H9 (cell line): ENCODE measurements around the gene UTP25. TPM values are rescaled to one million over a fixed set of nuclear protein-coding genes. Genes with fewer than 3 reads are reported as not detected.

Source experiments
- DNase-seq: peaks from one replicate; pipeline ENCODE4 v3.0.0-alpha.2; 2017
- H2AFZ ChIP-seq: one replicate; pipeline ENCODE4 v1.6.1; 2013; ENCODE audit warnings: mild to moderate bottlenecking, low read length, control low read depth, moderate library complexity
- H2AK5ac ChIP-seq: 2 replicates; pipeline ENCODE4 v1.6.1; 2013; ENCODE audit warnings: low read length, control low read depth, mixed read lengths; ENCODE audit not compliant: insufficient read length
- H2BK120ac ChIP-seq: one replicate; pipeline ENCODE4 v1.6.1; 2013; ENCODE audit warnings: low read depth, mild to moderate bottlenecking, low read length, control low read depth, inconsistent platforms; ENCODE audit not compliant: poor library complexity, severe bottlenecking
- H2BK12ac ChIP-seq: 2 replicates; pipeline ENCODE4 v1.6.1; 2013; ENCODE audit warnings: low read length, control low read depth, mixed read lengths, low read depth; ENCODE audit not compliant: insufficient read length
- H2BK15ac ChIP-seq: 2 replicates; pipeline ENCODE4 v1.6.1; 2013; ENCODE audit warnings: low read depth, low read length, control low read depth
- H2BK20ac ChIP-seq: one replicate; pipeline ENCODE4 v1.6.1; 2013; ENCODE audit warnings: low read depth, mild to moderate bottlenecking, low read length, control low read depth, inconsistent platforms; ENCODE audit not compliant: poor library complexity, severe bottlenecking
- H2BK5ac ChIP-seq: 2 replicates; pipeline ENCODE4 v1.6.1; 2013; ENCODE audit warnings: low read length, control low read depth, mixed read lengths; ENCODE audit not compliant: insufficient read length
- H3K14ac ChIP-seq: 2 replicates; pipeline ENCODE4 v1.6.1; 2013; ENCODE audit warnings: low read length, control low read depth; ENCODE audit not compliant: insufficient read depth
- H3K18ac ChIP-seq: 2 replicates; pipeline ENCODE4 v1.6.1; 2013; ENCODE audit warnings: low read depth, mild to moderate bottlenecking, mixed read lengths, low read length, control low read depth; ENCODE audit not compliant: insufficient read length
- H3K23ac ChIP-seq: 2 replicates; pipeline ENCODE4 v1.6.1; 2013; ENCODE audit warnings: low read length, control low read depth, mixed read lengths, low read depth; ENCODE audit not compliant: insufficient read length
- H3K23me2 ChIP-seq: 2 replicates; pipeline ENCODE4 v1.6.1; 2013; ENCODE audit warnings: low read depth, mild to moderate bottlenecking, mixed read lengths, low read length, control low read depth; ENCODE audit not compliant: insufficient read length, poor library complexity, severe bottlenecking
- H3K27ac ChIP-seq: 2 replicates; pipeline ENCODE4 v1.5.1; 2013; ENCODE audit warnings: low read length, control low read depth, mixed read lengths, low read depth; ENCODE audit not compliant: insufficient read length
- H3K27me3 ChIP-seq: 2 replicates; pipeline ENCODE4 v1.6.1; 2013; ENCODE audit warnings: low read length, control low read depth, inconsistent platforms; ENCODE audit not compliant: insufficient read depth
- H3K4ac ChIP-seq: 2 replicates; pipeline ENCODE4 v1.6.1; 2013; ENCODE audit warnings: low read depth, mild to moderate bottlenecking, control low read depth, inconsistent platforms, low read length, moderate library complexity
- H3K4me1 ChIP-seq: 2 replicates; pipeline ENCODE4 v1.6.1; 2013; ENCODE audit warnings: low read length, control low read depth, inconsistent platforms; ENCODE audit not compliant: insufficient read depth
- H3K4me2 ChIP-seq: 2 replicates; pipeline ENCODE4 v1.6.1; 2013; ENCODE audit warnings: low read length, control low read depth, mixed read lengths; ENCODE audit not compliant: insufficient read length, insufficient read depth
- H3K56ac ChIP-seq: 2 replicates; pipeline ENCODE4 v1.6.1; 2013; ENCODE audit warnings: low read depth, mild to moderate bottlenecking, mixed read lengths, low read length, control low read depth; ENCODE audit not compliant: insufficient read length
- H3K79me1 ChIP-seq: 2 replicates; pipeline ENCODE4 v1.6.1; 2013; ENCODE audit warnings: low read depth, mild to moderate bottlenecking, moderate library complexity, low read length, control low read depth, inconsistent platforms; ENCODE audit not compliant: insufficient read depth, poor library complexity, severe bottlenecking
- H3K79me2 ChIP-seq: 2 replicates; pipeline ENCODE4 v1.6.1; 2013; ENCODE audit warnings: low read length, control low read depth, inconsistent platforms; ENCODE audit not compliant: insufficient read depth
- H3K9ac ChIP-seq: 2 replicates; pipeline ENCODE4 v1.6.1; 2013; ENCODE audit warnings: low read length, control low read depth, mixed read lengths; ENCODE audit not compliant: insufficient read length; ENCODE audit errors: extremely low read depth
- H3K9me3 ChIP-seq: one replicate; pipeline ENCODE4 v1.6.1; 2013; ENCODE audit warnings: low read depth, low read length, inconsistent platforms; ENCODE audit not compliant: control insufficient read depth
- H3T11ph ChIP-seq: one replicate; pipeline ENCODE4 v1.6.1; 2013; ENCODE audit warnings: mild to moderate bottlenecking, low read length, control low read depth, inconsistent platforms
- H4K20me1 ChIP-seq: one replicate; pipeline ENCODE4 v1.6.1; 2013; ENCODE audit not compliant: control insufficient read depth, insufficient read length, insufficient read depth
- H4K5ac ChIP-seq: 2 replicates; pipeline ENCODE4 v1.6.1; 2013; ENCODE audit warnings: low read depth, mild to moderate bottlenecking, mixed read lengths, low read length, control low read depth; ENCODE audit not compliant: insufficient read length
- H4K8ac ChIP-seq: replicated peaks from 2 replicates; pipeline ENCODE4 v1.6.1; 2013; ENCODE audit warnings: low read length, control low read depth, mixed read lengths, low read depth; ENCODE audit not compliant: insufficient read length
- H4K91ac ChIP-seq: 2 replicates; pipeline ENCODE4 v1.6.1; 2013; ENCODE audit warnings: low read depth, mild to moderate bottlenecking, moderate library complexity, mixed read lengths, low read length, control low read depth; ENCODE audit not compliant: insufficient read length
- H3K27ac Mint-ChIP-seq, 3 experiments: 2 replicates in 2 of 3; 3 replicates in 1 of 3; pipeline ENCODE4 v1.8.0; 2020 to 2021; ENCODE audit warnings: mixed read lengths in 3 of 3, mild to moderate bottlenecking in 1 of 3, moderate library complexity in 1 of 3
- H3K27me3 Mint-ChIP-seq: 2 replicates; pipeline ENCODE4 v1.8.0; 2021; ENCODE audit warnings: low read depth, mild to moderate bottlenecking, moderate library complexity, mixed read lengths
- H3K36me3 Mint-ChIP-seq, 3 experiments: 2 replicates in 2 of 3; 3 replicates in 1 of 3; pipeline ENCODE4 v1.8.0; 2020 to 2021; ENCODE audit warnings: low read depth in 3 of 3, mixed read lengths in 3 of 3; ENCODE audit not compliant: insufficient read depth in 1 of 3
- H3K4me1 Mint-ChIP-seq, 2 experiments: 2 replicates each; pipeline ENCODE4 v1.8.0; 2020; ENCODE audit warnings: mixed read lengths in 2 of 2
- H3K4me3 Mint-ChIP-seq, 2 experiments: 2 replicates in 1 of 2; 3 replicates in 1 of 2; pipeline ENCODE4 v1.8.0; 2020 to 2021; ENCODE audit warnings: mild to moderate bottlenecking in 2 of 2, mixed read lengths in 2 of 2, moderate library complexity in 1 of 2
- H3K9me3 Mint-ChIP-seq, 2 experiments: 2 replicates in 1 of 2; 3 replicates in 1 of 2; pipeline ENCODE4 v1.8.0; 2020; ENCODE audit warnings: mild to moderate bottlenecking in 2 of 2, mixed read lengths in 2 of 2, moderate library complexity in 1 of 2
- WGBS: extraction: QIAGEN DNeasy Blood & Tissue Kit; methylation state at CpG from one replicate; pipeline ENCODE4 v1.1.7; 2013; ENCODE audit warnings: missing lambda C conversion rate, low lambda C conversion rate, mixed read lengths; ENCODE audit not compliant: insufficient read length; ENCODE audit errors: extremely low coverage; 5-methylcytosine and 5-hydroxymethylcytosine counted together
- total RNA-seq: library from RNA; stranded (reverse); gene quantifications from 2 replicates; pipeline ENCODE4 v1.2.1, GENCODE V29; 2021
- TF ChIP-seq, protein P1 (sequence below): fragments of 200-600 bp; sonication (generic); conservative IDR thresholded peaks from 3 replicates; pipeline ENCODE4 v1.8.0; 2021; ENCODE audit warnings: antibody characterized with exemption, mild to moderate bottlenecking

UTP25 gene
- total RNA-seq, 1 experiment from 2014 or later: 12.9 TPM

DNA sequence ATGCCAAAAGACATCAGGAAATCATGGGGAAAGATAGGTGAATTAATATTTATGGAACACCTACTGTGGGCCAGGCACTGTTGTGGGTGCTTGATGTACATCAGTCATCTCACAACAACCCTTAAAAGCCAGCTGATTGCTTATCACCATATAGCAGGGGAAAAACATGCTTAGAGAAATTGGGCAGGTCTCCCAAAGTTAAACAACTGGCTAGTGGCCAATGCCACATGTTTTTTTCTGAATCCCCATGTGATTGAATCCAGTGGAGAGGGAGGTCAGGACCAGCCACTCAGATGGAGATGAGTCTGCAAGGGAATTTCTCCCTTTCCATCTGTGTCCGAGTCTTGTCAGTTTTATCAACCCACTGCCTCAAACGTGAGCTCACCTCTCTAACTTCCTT, 33.5 kb downstream of the UTP25 start:
- Histone ChIP-seq H3K23ac (no peak overlapping the region), H3K4me1 (peaks cover 18% of the 10 kb centered on the region), H2BK5ac (no peak overlapping the region), H3K79me2 (no peaks in the 10 kb centered on the region), H2BK20ac (no peak overlapping the region), H4K20me1 (no peaks in the 10 kb centered on the region), H2BK120ac (no peak overlapping the region), H3K27me3 (no peaks in the 10 kb centered on the region), H4K91ac (no peak overlapping the region), H2AK5ac (no peak overlapping the region), H3K23me2 (no peaks in the 10 kb centered on the region), H3K18ac (no peak overlapping the region), H3K27ac (no peak overlapping the region), H4K8ac (no peak overlapping the region), H2BK12ac (no peak overlapping the region), H3K79me1 (no peaks in the 10 kb centered on the region), H3K56ac (no peak overlapping the region), H3K4ac (no peak overlapping the region), H2AFZ (no peak overlapping the region), H3T11ph (no peak overlapping the region), H3K14ac (no peak overlapping the region), H3K9me3 (no peaks in the 10 kb centered on the region), H4K5ac (no peak overlapping the region), H3K4me2 (no peak overlapping the region), H3K9ac (peak overlapping the region; percentile 13), H2BK15ac (no peak overlapping the region)
- WGBS: no CpG with 5 or more reads among the region's 2 CpGs
- Mint-ChIP-seq H3K36me3 (peaks cover 0 to 8% (median 5%) of the 10 kb centered on the region in 3 experiments; a peak in 3 of 7 replicates), H3K9me3 (peaks cover 0 to 2% of the 10 kb centered on the region in 2 experiments; a peak in 2 of 5 replicates), H3K4me1 (peaks cover 33 to 36% of the 10 kb centered on the region in 2 experiments), H3K4me3 (no peak overlapping the region), H3K27me3 (peaks cover 5% of the 10 kb centered on the region), H3K27ac (no peak overlapping the region; a peak in 2 of 7 replicates)
- TF ChIP-seq, protein P1, sequence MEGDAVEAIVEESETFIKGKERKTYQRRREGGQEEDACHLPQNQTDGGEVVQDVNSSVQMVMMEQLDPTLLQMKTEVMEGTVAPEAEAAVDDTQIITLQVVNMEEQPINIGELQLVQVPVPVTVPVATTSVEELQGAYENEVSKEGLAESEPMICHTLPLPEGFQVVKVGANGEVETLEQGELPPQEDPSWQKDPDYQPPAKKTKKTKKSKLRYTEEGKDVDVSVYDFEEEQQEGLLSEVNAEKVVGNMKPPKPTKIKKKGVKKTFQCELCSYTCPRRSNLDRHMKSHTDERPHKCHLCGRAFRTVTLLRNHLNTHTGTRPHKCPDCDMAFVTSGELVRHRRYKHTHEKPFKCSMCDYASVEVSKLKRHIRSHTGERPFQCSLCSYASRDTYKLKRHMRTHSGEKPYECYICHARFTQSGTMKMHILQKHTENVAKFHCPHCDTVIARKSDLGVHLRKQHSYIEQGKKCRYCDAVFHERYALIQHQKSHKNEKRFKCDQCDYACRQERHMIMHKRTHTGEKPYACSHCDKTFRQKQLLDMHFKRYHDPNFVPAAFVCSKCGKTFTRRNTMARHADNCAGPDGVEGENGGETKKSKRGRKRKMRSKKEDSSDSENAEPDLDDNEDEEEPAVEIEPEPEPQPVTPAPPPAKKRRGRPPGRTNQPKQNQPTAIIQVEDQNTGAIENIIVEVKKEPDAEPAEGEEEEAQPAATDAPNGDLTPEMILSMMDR: no peak
- no peak for DNase-seq
